A549 (cell line): Measurements from ENCODE around the gene FBN3.

ENCODE experiments used
- CTCF ChIP-seq: fragments of >200 bp; sonication (Bioruptor Twin); formaldehyde crosslinking; IDR thresholded peaks from 3 replicates; pipeline ENCODE4 v1.5.1; 2016
- PBX3 ChIP-seq: IDR thresholded peaks from 2 replicates; pipeline ENCODE4 v1.6.1; 2012
- POLR2A ChIP-seq: IDR thresholded peaks from 2 replicates; pipeline ENCODE4 v1.6.1; 2012; ENCODE audit warnings: mild to moderate bottlenecking, low read length

GRCh38 chr19:8132858-8133458 is 16.4 kb downstream of the FBN3 start:
- TF ChIP-seq CTCF (no peak), PBX3 (no peak), POLR2A (no peak)
